DOHH2 (cell line): Measurements from ENCODE around the gene ZNF155.

Source experiments
- H3F3A ChIP-seq: fragments of 200-600 bp; sonication (generic), shearing (Covaris generic); 2 replicates; pipeline ENCODE4 v1.6.0; 2016; ENCODE audit warnings: antibody characterized with exemption, mild to moderate bottlenecking; ENCODE audit not compliant: control insufficient read depth, insufficient read depth
- H3K27ac ChIP-seq: fragments of 200-600 bp; sonication (generic); 2 replicates; pipeline ENCODE4 v1.5.1; 2014; ENCODE audit warnings: low read depth, mild to moderate bottlenecking, low read length, moderate library complexity
- H3K27me3 ChIP-seq: fragments of 200-600 bp; sonication (generic); 2 replicates; pipeline ENCODE4 v1.6.1; 2014; ENCODE audit warnings: mild to moderate bottlenecking, low read length, mixed read lengths; ENCODE audit not compliant: control insufficient read depth
- H3K36me3 ChIP-seq: fragments of 200-600 bp; sonication (generic); 2 replicates; pipeline ENCODE4 v1.6.1; 2014; ENCODE audit warnings: mild to moderate bottlenecking, low read length, moderate library complexity, mixed read lengths; ENCODE audit not compliant: control insufficient read depth
- H3K4me1 ChIP-seq: fragments of 200-600 bp; sonication (generic); 2 replicates; pipeline ENCODE4 v1.6.1; 2014; ENCODE audit warnings: mild to moderate bottlenecking, low read length, mixed read lengths; ENCODE audit not compliant: control insufficient read depth
- H3K4me2 ChIP-seq: fragments of 200-600 bp; sonication (generic); 2 replicates; pipeline ENCODE4 v1.6.0; 2014; ENCODE audit warnings: mild to moderate bottlenecking, low read length, moderate library complexity
- H3K4me3 ChIP-seq: fragments of 200-600 bp; sonication (generic); 2 replicates; pipeline ENCODE4 v1.5.1; 2014; ENCODE audit warnings: mild to moderate bottlenecking, low read length, mixed read lengths
- H3K79me2 ChIP-seq: fragments of 200-600 bp; sonication (generic); 2 replicates; pipeline ENCODE4 v1.6.1; 2014; ENCODE audit warnings: mild to moderate bottlenecking, low read length, mixed read lengths; ENCODE audit not compliant: control insufficient read depth
- H3K9me2 ChIP-seq: fragments of 200-600 bp; sonication (generic); replicated peaks from 2 replicates; pipeline ENCODE4 v1.6.1; 2014; ENCODE audit warnings: mild to moderate bottlenecking, low read length, mixed read lengths; ENCODE audit not compliant: control insufficient read depth
- H3K9me3 ChIP-seq: fragments of 200-600 bp; sonication (generic); 2 replicates; pipeline ENCODE4 v1.6.1; 2014; ENCODE audit warnings: antibody characterized with exemption, low read length, mixed read lengths; ENCODE audit not compliant: control insufficient read depth, insufficient read depth
- H4K20me1 ChIP-seq: fragments of 200-600 bp; sonication (generic); 2 replicates; pipeline ENCODE4 v1.6.0; 2014; ENCODE audit warnings: low read depth, mild to moderate bottlenecking, antibody characterized with exemption, low read length, moderate library complexity; ENCODE audit not compliant: control insufficient read depth, insufficient read depth
- EZH2phosphoT487 ChIP-seq: fragments of 200-600 bp; sonication (generic); IDR thresholded peaks from 2 replicates; pipeline ENCODE4 v1.6.1; 2017; ENCODE audit warnings: borderline replicate concordance, mild to moderate bottlenecking, antibody characterized with exemption, low read length, moderate library complexity, mixed read lengths
- TF ChIP-seq, protein P1 (sequence below): fragments of 200-600 bp; sonication (generic); IDR thresholded peaks from one replicate; pipeline ENCODE4 v1.5.1; 2014; ENCODE audit warnings: antibody characterized with exemption, mild to moderate bottlenecking, low read depth, low read length; ENCODE audit not compliant: poor library complexity, severe bottlenecking

Gene ZNF155

GRCh38 chr19:43960411-43960810 is 23.6 kb upstream of the ZNF155 start:
- no peaks in the 10 kb centered on the region for H3F3A ChIP-seq
- no peak overlapping the region for H3K4me2 ChIP-seq
- no peaks in the 10 kb centered on the region for H3K9me2 ChIP-seq
- H3K9me3 ChIP-seq = peaks cover 18% of the 10 kb centered on the region; the same call in 1 of the 2 replicates
- H4K20me1 ChIP-seq = no peaks in the 10 kb centered on the region
- TF ChIP-seq, protein P1, sequence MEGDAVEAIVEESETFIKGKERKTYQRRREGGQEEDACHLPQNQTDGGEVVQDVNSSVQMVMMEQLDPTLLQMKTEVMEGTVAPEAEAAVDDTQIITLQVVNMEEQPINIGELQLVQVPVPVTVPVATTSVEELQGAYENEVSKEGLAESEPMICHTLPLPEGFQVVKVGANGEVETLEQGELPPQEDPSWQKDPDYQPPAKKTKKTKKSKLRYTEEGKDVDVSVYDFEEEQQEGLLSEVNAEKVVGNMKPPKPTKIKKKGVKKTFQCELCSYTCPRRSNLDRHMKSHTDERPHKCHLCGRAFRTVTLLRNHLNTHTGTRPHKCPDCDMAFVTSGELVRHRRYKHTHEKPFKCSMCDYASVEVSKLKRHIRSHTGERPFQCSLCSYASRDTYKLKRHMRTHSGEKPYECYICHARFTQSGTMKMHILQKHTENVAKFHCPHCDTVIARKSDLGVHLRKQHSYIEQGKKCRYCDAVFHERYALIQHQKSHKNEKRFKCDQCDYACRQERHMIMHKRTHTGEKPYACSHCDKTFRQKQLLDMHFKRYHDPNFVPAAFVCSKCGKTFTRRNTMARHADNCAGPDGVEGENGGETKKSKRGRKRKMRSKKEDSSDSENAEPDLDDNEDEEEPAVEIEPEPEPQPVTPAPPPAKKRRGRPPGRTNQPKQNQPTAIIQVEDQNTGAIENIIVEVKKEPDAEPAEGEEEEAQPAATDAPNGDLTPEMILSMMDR = no peak
- no peak for TF ChIP-seq EZH2phosphoT487
- no peaks in the 10 kb centered on the region for H3K36me3 ChIP-seq
- H3K4me3 ChIP-seq = no peak overlapping the region
- no peaks in the 10 kb centered on the region for H3K79me2 ChIP-seq
- H3K27ac ChIP-seq = no peak overlapping the region
- no peaks in the 10 kb centered on the region for H3K4me1 ChIP-seq
- H3K27me3 ChIP-seq = no peaks in the 10 kb centered on the region

- no peaks in the 10 kb centered on the region for H3K9me2 ChIP-seq
- H3K79me2 ChIP-seq = no peaks in the 10 kb centered on the region
- no peaks in the 10 kb centered on the region for H3K36me3 ChIP-seq
- peaks cover 32% of the 10 kb centered on the region; the same call in 1 of the 2 replicates for H3K9me3 ChIP-seq
- no peak overlapping the region for H3K27ac ChIP-seq
- no peak for TF ChIP-seq EZH2phosphoT487
- TF ChIP-seq, protein P1 = no peak
- no peaks in the 10 kb centered on the region for H3K4me1 ChIP-seq
- H3K4me3 ChIP-seq = no peak overlapping the region
- no peaks in the 10 kb centered on the region for H3F3A ChIP-seq
- H4K20me1 ChIP-seq = no peaks in the 10 kb centered on the region
- H3K27me3 ChIP-seq = no peaks in the 10 kb centered on the region
- no peak overlapping the region for H3K4me2 ChIP-seq
Measured at GRCh38 chr19:43966079-43966694, 17.8 kb upstream of the ZNF155 start.

DNA sequence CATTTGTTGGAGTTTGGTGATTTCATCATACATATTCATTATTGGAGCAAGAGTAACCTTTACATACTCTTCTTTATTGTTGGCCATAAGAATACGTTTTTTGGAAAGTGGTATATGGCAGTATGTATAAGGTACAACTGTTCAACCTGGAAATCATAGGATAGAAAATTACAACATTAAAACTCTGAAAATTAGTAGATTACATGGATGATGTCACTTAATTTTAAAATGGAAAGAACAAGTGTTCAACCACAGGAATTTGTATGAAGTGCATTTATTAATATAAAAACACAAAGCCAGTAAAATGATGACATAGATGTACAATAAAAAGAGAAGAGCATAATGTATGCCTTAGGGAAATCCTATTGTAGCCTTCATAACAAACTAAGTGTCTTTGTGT is 7.3 kb upstream of the ZNF155 start:
- Histone ChIP-seq H4K20me1 (no peaks in the 10 kb centered on the region), H3K27ac (no peak overlapping the region), H3K4me1 (no peaks in the 10 kb centered on the region), H3K9me3 (no peaks in the 10 kb centered on the region), H3K79me2 (no peaks in the 10 kb centered on the region), H3K4me2 (no peak overlapping the region), H3F3A (no peaks in the 10 kb centered on the region), H3K36me3 (no peaks in the 10 kb centered on the region), H3K4me3 (no peak overlapping the region), H3K9me2 (no peaks in the 10 kb centered on the region), H3K27me3 (no peaks in the 10 kb centered on the region)
- no peak for TF ChIP-seq EZH2phosphoT487
- TF ChIP-seq, protein P1 = no peak
